GM12892 (cell line): Measurements from ENCODE around the gene DCDC2.

Experiments used
- POLR2A ChIP-seq: IDR thresholded peaks from 2 replicates; pipeline ENCODE4 v1.6.1; 2011; ENCODE audit warnings: low read depth, low read length, control low read depth
- POLR2AphosphoS5 ChIP-seq: IDR thresholded peaks from 2 replicates; pipeline ENCODE4 v1.6.1; 2011; ENCODE audit warnings: low read depth, low read length, control low read depth

GRCh38 chr6:24306038-24306437, 51.8 kb downstream of the DCDC2 start:
- TF ChIP-seq POLR2AphosphoS5 (no peak), POLR2A (no peak)
